A549 (cell line): ENCODE measurements around the gene NAGPA. TPM values are rescaled to one million over a fixed set of nuclear protein-coding genes. Genes with fewer than 3 reads are reported as not detected.

Source experiments
- ATAC-seq, 2 experiments: fragments of 200-7000 bp in 1 of 2; fragments of >200 bp in 1 of 2; cut with Nextera tagmentation in 1 of 2; cut with Tn5 transposase in 1 of 2; 3 replicates each; pipeline versions ENCODE4 v1.8.0 to v1.9.1; 2018 to 2020; ENCODE audit warnings: mild to moderate bottlenecking in 1 of 2, moderate library complexity in 1 of 2
- CTCF ChIA-PET: fragments of 300-600 bp; sonication (Branson Sonifier 250); formaldehyde crosslinking; extraction: SDS; loops from one replicate; lab custom pipeline; 2021; ENCODE audit warnings: antibody characterized with exemption, inconsistent platforms; lab: Yijun Ruan, JAX
- POLR2A ChIA-PET: fragments of 350-600 bp; formaldehyde crosslinking; extraction: SDS; loops from one replicate; lab custom pipeline; 2021; ENCODE audit warnings: antibody characterized with exemption, inconsistent platforms; lab: Yijun Ruan, JAX
- DNase-seq, 2 experiments: peaks; one replicate each; pipeline versions ENCODE4 v3.0.0 to v3.0.0-alpha.2; 2011 to 2016; ENCODE audit warnings: low read depth in 1 of 2, low spot score in 1 of 2
- FAIRE-seq: peaks from 2 replicates; lab custom pipeline; 2011; peaks lifted over from hg19 to GRCh38; lab: Jason Lieb, UNC
- H3K27ac ChIP-seq, 2 experiments: fragments of >200 bp; sonication (Bioruptor Twin); formaldehyde crosslinking; 3 replicates each; pipeline ENCODE4 v1.5.1; 2016 to 2017
- H3K4me1 ChIP-seq: fragments of >200 bp; sonication (Bioruptor Twin); formaldehyde crosslinking; 3 replicates; pipeline ENCODE4 v1.6.1; 2016
- H3K4me2 ChIP-seq: fragments of >200 bp; sonication (Bioruptor Twin); formaldehyde crosslinking; 3 replicates; pipeline ENCODE4 v1.6.1; 2016
- H3K4me3 ChIP-seq: fragments of >200 bp; sonication (Bioruptor Twin); formaldehyde crosslinking; 3 replicates; pipeline ENCODE4 v1.5.1; 2016
- H3K9me3 ChIP-seq: fragments of >200 bp; sonication (Bioruptor Twin); formaldehyde crosslinking; 3 replicates; pipeline ENCODE4 v1.6.1; 2016
- ATOH8 ChIP-seq: fragments of 250-450 bp; sonication (Bioruptor Pico); IDR thresholded peaks from 2 replicates; pipeline ENCODE4 v1.5.0; 2020; ENCODE audit warnings: low read depth, mild to moderate bottlenecking, moderate library complexity
- BHLHE40 ChIP-seq: IDR thresholded peaks from 2 replicates; pipeline ENCODE4 v1.6.1; 2012; ENCODE audit warnings: low read depth, low read length, inconsistent platforms
- CBX8 ChIP-seq: fragments of 200-600 bp; sonication (generic); IDR thresholded peaks from 2 replicates; pipeline ENCODE4 v1.6.1; 2016
- CHD4 ChIP-seq: fragments of 200-600 bp; sonication (generic); IDR thresholded peaks from 2 replicates; pipeline ENCODE4 v1.6.1; 2016; ENCODE audit warnings: antibody characterized with exemption, mild to moderate bottlenecking, borderline replicate concordance
- EHF ChIP-seq: fragments of 250-450 bp; sonication (Bioruptor Pico); IDR thresholded peaks from 2 replicates; pipeline ENCODE4 v1.5.0; 2020; ENCODE audit warnings: mild to moderate bottlenecking
- ESRRA ChIP-seq: fragments of 150-350 bp; IDR thresholded peaks from 2 replicates; pipeline ENCODE4 v1.6.1; 2014; ENCODE audit warnings: mild to moderate bottlenecking, low read length, borderline replicate concordance
- FOXS1 ChIP-seq: fragments of 250-450 bp; sonication (Bioruptor Pico); IDR thresholded peaks from 2 replicates; pipeline ENCODE4 v1.5.0; 2020; ENCODE audit warnings: mild to moderate bottlenecking, moderate library complexity
- KDM5A ChIP-seq: fragments of 200-600 bp; sonication (generic); IDR thresholded peaks from 2 replicates; pipeline ENCODE4 v1.6.1; 2016; ENCODE audit warnings: antibody characterized with exemption, mild to moderate bottlenecking
- MAFK ChIP-seq: fragments of 450-650 bp; IDR thresholded peaks from 2 replicates; pipeline ENCODE4 v1.6.1; 2014; ENCODE audit not compliant: partially characterized antibody
- MAZ ChIP-seq: fragments of 150-350 bp; IDR thresholded peaks from 2 replicates; pipeline ENCODE4 v1.6.1; 2014; ENCODE audit warnings: antibody characterized with exemption, low read depth, low read length, borderline replicate concordance
- NFE2L2 ChIP-seq: fragments of 150-350 bp; conservative IDR thresholded peaks from 2 replicates; pipeline ENCODE4 v1.6.1; 2014; ENCODE audit warnings: low read length
- NPAS2 ChIP-seq: fragments of 250-450 bp; sonication (Bioruptor Pico); IDR thresholded peaks from 2 replicates; pipeline ENCODE4 v1.8.0; 2022; ENCODE audit warnings: mild to moderate bottlenecking, moderate library complexity, borderline replicate concordance
- NR3C1 ChIP-seq: fragments of >200 bp; sonication (Bioruptor Twin); formaldehyde crosslinking; IDR thresholded peaks from 3 replicates; pipeline ENCODE4 v1.6.1; 2017
- POLR2A ChIP-seq: IDR thresholded peaks from 2 replicates; pipeline ENCODE4 v1.6.1; 2012; ENCODE audit warnings: mild to moderate bottlenecking, low read length
- POLR2AphosphoS2 ChIP-seq: conservative IDR thresholded peaks from 2 replicates; pipeline ENCODE4 v1.6.1; 2012; ENCODE audit warnings: low read length, improper control_type of control experiment, inconsistent platforms
- RCOR1 ChIP-seq: fragments of 150-350 bp; IDR thresholded peaks from 2 replicates; pipeline ENCODE4 v1.6.1; 2014; ENCODE audit warnings: antibody characterized with exemption, low read length, low read depth
- SMC3 ChIP-seq: fragments of >200 bp; sonication (Bioruptor Twin); formaldehyde crosslinking; IDR thresholded peaks from 3 replicates; pipeline ENCODE4 v1.6.1; 2018; ENCODE audit warnings: inconsistent platforms
- SREBF2 ChIP-seq: fragments of 450-650 bp; IDR thresholded peaks from 2 replicates; pipeline ENCODE4 v1.6.1; 2014; ENCODE audit warnings: mild to moderate bottlenecking, moderate library complexity
- TP53 ChIP-seq: fragments of 250-450 bp; sonication (Bioruptor Pico); IDR thresholded peaks from 2 replicates; pipeline ENCODE4 v1.5.0; 2021; ENCODE audit warnings: mild to moderate bottlenecking, moderate library complexity
- ZC3H11A ChIP-seq: fragments of 450-650 bp; IDR thresholded peaks from 2 replicates; pipeline ENCODE4 v1.6.1; 2014; ENCODE audit warnings: antibody characterized with exemption, mild to moderate bottlenecking
- WGBS: methylation state at CpG from one replicate; pipeline ENCODE4 v1.1.6; 2017; ENCODE audit errors: missing lambda C conversion rate; 5-methylcytosine and 5-hydroxymethylcytosine counted together
- polyA plus RNA-seq, 4 experiments: library from polyadenylated mRNA; depleted of rRNA in 3 of 4; stranded (reverse); fragments of >200 nt; fragmentation: RNase III in 1 of 4; extraction: RNeasy Plus Mini Kit Qiagen cat#74134 plus additional on column Dnase treatment in 1 of 4; gene quantifications; 2 replicates in 3 of 4; 3 replicates in 1 of 4; pipeline ENCODE4 v1.2.3, GENCODE V29; 2011 to 2017
- TF ChIP-seq, protein P1 (sequence below): fragments of 200-600 bp; sonication (generic); IDR thresholded peaks from 2 replicates; pipeline ENCODE4 v1.6.1; 2016; ENCODE audit warnings: antibody characterized with exemption, mild to moderate bottlenecking, moderate library complexity
- TF ChIP-seq, protein P2 (sequence below): fragments of >200 bp; sonication (Bioruptor Twin); formaldehyde crosslinking; IDR thresholded peaks from 2 replicates; pipeline ENCODE4 v1.6.1; 2016

Gene NAGPA
- polyA plus RNA-seq, 2 of the 4 experiments (the other 2 are of a cell fraction), result 6.5 to 17.3 TPM

GRCh38 chr16:5005916-5006315, 27.8 kb downstream of the NAGPA start:
- TF ChIP-seq POLR2AphosphoS2 (no peak), EHF (CRISPR knock-in tag) (no peak), BHLHE40 (no peak), CBX8 (no peak), NFE2L2 (no peak), KDM5A (no peak), CHD4 (no peak), SREBF2 (no peak), SMC3 (no peak), FOXS1 (no peak), NR3C1 (no peak)
- TF ChIP-seq, protein P1, sequence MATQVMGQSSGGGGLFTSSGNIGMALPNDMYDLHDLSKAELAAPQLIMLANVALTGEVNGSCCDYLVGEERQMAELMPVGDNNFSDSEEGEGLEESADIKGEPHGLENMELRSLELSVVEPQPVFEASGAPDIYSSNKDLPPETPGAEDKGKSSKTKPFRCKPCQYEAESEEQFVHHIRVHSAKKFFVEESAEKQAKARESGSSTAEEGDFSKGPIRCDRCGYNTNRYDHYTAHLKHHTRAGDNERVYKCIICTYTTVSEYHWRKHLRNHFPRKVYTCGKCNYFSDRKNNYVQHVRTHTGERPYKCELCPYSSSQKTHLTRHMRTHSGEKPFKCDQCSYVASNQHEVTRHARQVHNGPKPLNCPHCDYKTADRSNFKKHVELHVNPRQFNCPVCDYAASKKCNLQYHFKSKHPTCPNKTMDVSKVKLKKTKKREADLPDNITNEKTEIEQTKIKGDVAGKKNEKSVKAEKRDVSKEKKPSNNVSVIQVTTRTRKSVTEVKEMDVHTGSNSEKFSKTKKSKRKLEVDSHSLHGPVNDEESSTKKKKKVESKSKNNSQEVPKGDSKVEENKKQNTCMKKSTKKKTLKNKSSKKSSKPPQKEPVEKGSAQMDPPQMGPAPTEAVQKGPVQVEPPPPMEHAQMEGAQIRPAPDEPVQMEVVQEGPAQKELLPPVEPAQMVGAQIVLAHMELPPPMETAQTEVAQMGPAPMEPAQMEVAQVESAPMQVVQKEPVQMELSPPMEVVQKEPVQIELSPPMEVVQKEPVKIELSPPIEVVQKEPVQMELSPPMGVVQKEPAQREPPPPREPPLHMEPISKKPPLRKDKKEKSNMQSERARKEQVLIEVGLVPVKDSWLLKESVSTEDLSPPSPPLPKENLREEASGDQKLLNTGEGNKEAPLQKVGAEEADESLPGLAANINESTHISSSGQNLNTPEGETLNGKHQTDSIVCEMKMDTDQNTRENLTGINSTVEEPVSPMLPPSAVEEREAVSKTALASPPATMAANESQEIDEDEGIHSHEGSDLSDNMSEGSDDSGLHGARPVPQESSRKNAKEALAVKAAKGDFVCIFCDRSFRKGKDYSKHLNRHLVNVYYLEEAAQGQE, result no peak
- H3K4me1 ChIP-seq, result no peaks in the 10 kb centered on the region
- POLR2A ChIA-PET, result no interaction called here
- H3K4me2 ChIP-seq, result no peak overlapping the region
- 81% methylated on average over 2 of the region's 4 CpGs for WGBS
- CTCF ChIA-PET, result interaction anchor here (1.1 kb wide), 1 partner anchor 50 kb away, joined by 3 read pairs; no protein-coding TSS in a partner anchor
- H3K9me3 ChIP-seq, result no peaks in the 10 kb centered on the region
- H3K27ac ChIP-seq, result no peak overlapping the region
- ATAC-seq, result no peak
- no peak for FAIRE-seq
- no peak overlapping the region for H3K4me3 ChIP-seq
- no peak for DNase-seq

GRCh38 chr16:5004311-5004710, 29.4 kb downstream of the NAGPA start:
- no peaks in the 10 kb centered on the region for H3K4me1 ChIP-seq
- H3K4me2 ChIP-seq, result no peak overlapping the region
- no peak overlapping the region for H3K4me3 ChIP-seq
- no peak overlapping the region for H3K27ac ChIP-seq
- POLR2A ChIA-PET, result no interaction called here
- no peak for FAIRE-seq
- no peak for TF ChIP-seq TP53 (CRISPR knock-in tag)
- TF ChIP-seq NPAS2, result no peak
- TF ChIP-seq ZC3H11A, result no peak
- no peak for TF ChIP-seq ATOH8 (CRISPR knock-in tag)
- TF ChIP-seq MAZ, result no peak
- TF ChIP-seq, protein P1, result no peak
- TF ChIP-seq, protein P2, sequence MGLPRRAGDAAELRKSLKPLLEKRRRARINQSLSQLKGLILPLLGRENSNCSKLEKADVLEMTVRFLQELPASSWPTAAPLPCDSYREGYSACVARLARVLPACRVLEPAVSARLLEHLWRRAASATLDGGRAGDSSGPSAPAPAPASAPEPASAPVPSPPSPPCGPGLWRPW, result no peak
- no peak for TF ChIP-seq MAFK
- TF ChIP-seq RCOR1, result no peak
- no peak for TF ChIP-seq POLR2A
- no peak for TF ChIP-seq FOXS1
- TF ChIP-seq ESRRA, result no peak
- TF ChIP-seq, all 56 proteins: peak for 0
- no peak for ATAC-seq
- WGBS, result 56% methylated on average over 5 of the region's 5 CpGs
- DNase-seq, result no peak
- no peaks in the 10 kb centered on the region for H3K9me3 ChIP-seq
- CTCF ChIA-PET, result interaction anchor here (1.3 kb wide), 2 partner anchors 21 to 48 kb away, joined by 3 to 4 read pairs; no protein-coding TSS in a partner anchor
